Neural cell (in vitro differentiated cells): ENCODE measurements around the gene SLC25A34.

Source experiments
- CTCF ChIP-seq: fragments of 450-650 bp; IDR thresholded peaks from 2 replicates; pipeline ENCODE4 v1.5.1; 2014; ENCODE audit warnings: antibody characterized with exemption, mild to moderate bottlenecking, moderate library complexity; ENCODE audit not compliant: poor library complexity, severe bottlenecking
- EP300 ChIP-seq: fragments of 450-650 bp; conservative IDR thresholded peaks from 2 replicates; pipeline ENCODE4 v1.6.1; 2014; ENCODE audit warnings: antibody characterized with exemption, mild to moderate bottlenecking, moderate library complexity; ENCODE audit not compliant: poor library complexity, severe bottlenecking
- EZH2 ChIP-seq: fragments of 200-600, 300-800 bp; shearing (Covaris generic), sonication (generic); IDR thresholded peaks from 2 replicates; pipeline ENCODE4 v1.6.1; 2014; ENCODE audit warnings: antibody characterized with exemption, low read length, borderline replicate concordance, mild to moderate bottlenecking; ENCODE audit not compliant: insufficient read depth, poor library complexity, severe bottlenecking
- MXI1 ChIP-seq: fragments of 450-650 bp; conservative IDR thresholded peaks from 2 replicates; pipeline ENCODE4 v1.6.1; 2014; ENCODE audit warnings: antibody characterized with exemption, mild to moderate bottlenecking; ENCODE audit not compliant: poor library complexity, severe bottlenecking
- POLR2AphosphoS5 ChIP-seq: IDR thresholded peaks from 2 replicates; pipeline ENCODE4 v1.6.1; 2012
- RAD21 ChIP-seq: fragments of 450-650 bp; conservative IDR thresholded peaks from 2 replicates; pipeline ENCODE4 v1.6.1; 2014; ENCODE audit warnings: antibody characterized with exemption, mild to moderate bottlenecking, moderate library complexity
- REST ChIP-seq: IDR thresholded peaks from 2 replicates; pipeline ENCODE4 v1.6.1; 2012; ENCODE audit warnings: borderline replicate concordance
- TAF1 ChIP-seq: IDR thresholded peaks from 2 replicates; pipeline ENCODE4 v1.6.1; 2012; ENCODE audit warnings: low read depth

GRCh38 chr1:15765495-15766194 is 29.6 kb downstream of the SLC25A34 start:
- TF ChIP-seq CTCF: no peak
- TF ChIP-seq EZH2: no peak
- no peak for TF ChIP-seq EP300
- TF ChIP-seq TAF1: no peak
- TF ChIP-seq REST: no peak
- no peak for TF ChIP-seq POLR2AphosphoS5
- TF ChIP-seq MXI1: no peak
- TF ChIP-seq RAD21: no peak
